Gastrocnemius medialis (tissue), 4 donors: ENCODE results near the gene MBNL1.

Experiments used
- POLR2A ChIP-seq, 2 donors: fragments of 450-650 bp; IDR thresholded peaks; one replicate each; pipeline ENCODE4 v1.6.1; 2017; ENCODE audit warnings: antibody characterized with exemption in 2 of 2, mild to moderate bottlenecking in 2 of 2, moderate library complexity in 2 of 2
- TF ChIP-seq, protein P1 (sequence below), 5 experiments: fragments of 450-650 bp in 3 of 5; fragments of 200-600 bp in 2 of 5; sonication (generic) in 2 of 5; IDR thresholded peaks in 4 of 5; conservative IDR thresholded peaks in 1 of 5; 1 replicate in 4 of 5; 2 replicates in 1 of 5; pipeline ENCODE4 v1.5.1; 2016 to 2019; ENCODE audit warnings: antibody characterized with exemption in 5 of 5, mild to moderate bottlenecking in 3 of 5, moderate library complexity in 3 of 5

DNA sequence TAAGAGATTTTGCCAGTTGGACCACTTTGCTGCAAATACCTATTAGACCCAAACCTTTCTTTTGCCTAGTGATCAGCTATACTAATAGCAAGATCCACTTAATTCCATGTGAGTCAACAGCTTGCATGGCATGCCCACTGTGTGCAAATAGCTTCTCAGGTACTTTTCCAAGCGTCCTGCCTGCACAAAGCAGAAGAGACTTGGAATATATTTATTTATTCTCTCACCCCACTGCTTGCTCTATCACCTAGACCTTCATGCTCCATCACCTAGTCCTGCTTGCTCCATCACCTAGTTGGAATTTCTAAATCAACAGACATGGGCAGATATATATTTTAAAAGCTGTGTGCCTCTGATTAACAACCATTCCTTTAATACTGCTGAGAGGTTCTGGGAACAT, 47.6 kb downstream of the MBNL1 start:
- TF ChIP-seq, protein P1, sequence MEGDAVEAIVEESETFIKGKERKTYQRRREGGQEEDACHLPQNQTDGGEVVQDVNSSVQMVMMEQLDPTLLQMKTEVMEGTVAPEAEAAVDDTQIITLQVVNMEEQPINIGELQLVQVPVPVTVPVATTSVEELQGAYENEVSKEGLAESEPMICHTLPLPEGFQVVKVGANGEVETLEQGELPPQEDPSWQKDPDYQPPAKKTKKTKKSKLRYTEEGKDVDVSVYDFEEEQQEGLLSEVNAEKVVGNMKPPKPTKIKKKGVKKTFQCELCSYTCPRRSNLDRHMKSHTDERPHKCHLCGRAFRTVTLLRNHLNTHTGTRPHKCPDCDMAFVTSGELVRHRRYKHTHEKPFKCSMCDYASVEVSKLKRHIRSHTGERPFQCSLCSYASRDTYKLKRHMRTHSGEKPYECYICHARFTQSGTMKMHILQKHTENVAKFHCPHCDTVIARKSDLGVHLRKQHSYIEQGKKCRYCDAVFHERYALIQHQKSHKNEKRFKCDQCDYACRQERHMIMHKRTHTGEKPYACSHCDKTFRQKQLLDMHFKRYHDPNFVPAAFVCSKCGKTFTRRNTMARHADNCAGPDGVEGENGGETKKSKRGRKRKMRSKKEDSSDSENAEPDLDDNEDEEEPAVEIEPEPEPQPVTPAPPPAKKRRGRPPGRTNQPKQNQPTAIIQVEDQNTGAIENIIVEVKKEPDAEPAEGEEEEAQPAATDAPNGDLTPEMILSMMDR (IDR thresholded peaks at IDR 0.05 in 4 of 5, conservative IDR thresholded peaks at IDR 0.05 in 1 of 5), result no peak
- no peak for TF ChIP-seq POLR2A (IDR thresholded peaks at IDR 0.05)
